D341Med (cell line): Measurements from ENCODE around the gene APELA.
"Not testable (repeated sequence)": the region's sequence is repeated elsewhere in the genome, so short reads cannot be mapped to it uniquely, and the experiment has no call there.

Experiments
- DNase-seq: peaks from one replicate; pipeline ENCODE4 v3.0.0; 2012; ENCODE audit warnings: low spot score

APELA gene

GRCh38 chr4:164876700-164877324 lies at the start of gene APELA:
Gene APELA, plus strand, starts transcription at chr4:164877178. Its CDS starts 154 bp downstream, at chr4:164877332.
- no peak for DNase-seq

GRCh38 chr4:164828955-164829354 lies 48.0 kb upstream of the APELA start:
- DNase-seq = no peak

- DNase-seq = no peak
Observed at GRCh38 chr4:164846566-164846965, 30.4 kb upstream of the APELA start.

GRCh38 chr4:164847016-164847415 lies 30.0 kb upstream of the APELA start:
- no peak for DNase-seq

GRCh38 chr4:164847967-164848649 lies 28.9 kb upstream of the APELA start:
- DNase-seq = no peak

- no peak for DNase-seq
Observed at GRCh38 chr4:164856396-164856795, 20.6 kb upstream of the APELA start.

GRCh38 chr4:164866817-164867490 lies 10.0 kb upstream of the APELA start:
- no peak for DNase-seq

GRCh38 chr4:164871673-164872072 lies 5.3 kb upstream of the APELA start:
- peak; percentile 19 for DNase-seq

- DNase-seq = no peak
Observed at GRCh38 chr4:164872481-164872880, 4.5 kb upstream of the APELA start.

- DNase-seq = no peak
Observed at GRCh38 chr4:164874789-164875188, 2.2 kb upstream of the APELA start.

- DNase-seq = no peak
Observed at GRCh38 chr4:164880489-164881262, 3.7 kb downstream of the APELA start.

GRCh38 chr4:164888096-164888715 lies 11.2 kb downstream of the APELA start:
- DNase-seq = no peak

GRCh38 chr4:164890691-164891090 lies 13.7 kb downstream of the APELA start:
- DNase-seq = no peak

GRCh38 chr4:164892018-164892417 lies 15.0 kb downstream of the APELA start:
- DNase-seq = no peak

- no peak for DNase-seq
Observed at GRCh38 chr4:164894702-164895101, 17.7 kb downstream of the APELA start.

GRCh38 chr4:164902608-164903007 lies 25.6 kb downstream of the APELA start:
- DNase-seq = no peak

GRCh38 chr4:164904336-164904735 lies 27.4 kb downstream of the APELA start:
- no peak for DNase-seq

- no peak for DNase-seq
Observed at GRCh38 chr4:164904941-164905340, 28.0 kb downstream of the APELA start.

GRCh38 chr4:164906368-164906767 lies 29.4 kb downstream of the APELA start:
- DNase-seq = no peak

GRCh38 chr4:164913506-164913905 lies 36.5 kb downstream of the APELA start:
- DNase-seq = not testable (repeated sequence)

- DNase-seq = no peak
Observed at GRCh38 chr4:164918956-164919355, 42.0 kb downstream of the APELA start.

- no peak for DNase-seq
Observed at GRCh38 chr4:164924670-164925238, 47.8 kb downstream of the APELA start.
